ENCODE measurements around the gene B3GLCT. TPM values are rescaled to one million over a fixed set of nuclear protein-coding genes. Genes with fewer than 3 reads are reported as not detected.

The B3GLCT gene
- total RNA-seq (2013; cell fraction: nucleolus; rRNA removed) = 0.19 and 0.27 TPM in 2 replicates
- total RNA-seq (2014; rRNA removed) = 0.22 and 0.23 TPM in 2 replicates
- 0.28 and 0.31 TPM in 2 replicates for total RNA-seq (2014; rRNA removed; fragmentation: Illumina TruSeq; extraction: Trizol)
- 0.27 and 0.28 TPM in 2 replicates for total RNA-seq (2021)
- polyA plus RNA-seq (2011; ENCODE audit: low read depth) = 0.18 TPM
- polyA plus RNA-seq (2011; rRNA removed) = 0.34 and 0.35 TPM in 2 replicates
- 0.18 TPM in 2 replicates for polyA plus RNA-seq (2011; cell fraction: cytosol; rRNA removed)
- polyA plus RNA-seq (2011; cell fraction: nucleus; rRNA removed) = 0.15 and 0.16 TPM in 2 replicates
- polyA plus RNA-seq (2012) = 0.23 and 0.25 TPM in 2 replicates
- polyA plus RNA-seq (2014; fragmentation: Illumina TruSeq; extraction: Trizol) = 0.14 and 0.22 TPM in 2 replicates
- polyA plus RNA-seq (2014; fragmentation: Nextera tagmentation; extraction: Ambion mirVana) = under 1 TPM; 0.07 to 0.10 TPM
- 0.18 TPM in 2 replicates for polyA plus RNA-seq (2014; rRNA removed)
- polyA plus RNA-seq (2016; fragmentation: Nextera tagmentation; extraction: Ambion mirVana) = under 1 TPM; 0.66 to 0.89 TPM
- polyA minus RNA-seq (2011; rRNA and poly(A)+ RNA removed) = 0.57 and 0.59 TPM in 2 replicates
- 0.31 TPM in 1 of 2 replicates, not detected in the other for polyA minus RNA-seq (2011; cell fraction: cytosol; rRNA and poly(A)+ RNA removed)
- polyA minus RNA-seq (2011; cell fraction: nucleus; rRNA and poly(A)+ RNA removed) = 0.12 and 0.67 TPM in 2 replicates
- percentile 35 among the genes with signal in this experiment for Bru-seq, nascent RNA
- percentile 31 among the genes with signal in this experiment for BruChase-seq, experiment 1, labeled RNA remaining after a 6-hour chase
- percentile 32 among the genes with signal in this experiment for BruChase-seq, experiment 2, labeled RNA remaining after a 2-hour chase
- long read RNA-seq, experiment 1, partial matches to known transcripts = 0 of 1 reads
- long read RNA-seq, experiment 1, other reads (novel, unspliced or antisense) = 1 of 1 reads
- long read RNA-seq, experiment 2, full-length matches to known transcripts = 3 of 5 reads
- long read RNA-seq, experiment 2, partial matches to known transcripts = 0 of 5 reads
- long read RNA-seq, experiment 2, other reads (novel, unspliced or antisense) = 2 of 5 reads

- H4K20me1 ChIP-seq (ENCODE audit: control insufficient read depth, insufficient read depth) = no peaks in the 10 kb centered on the region
- H3K4me2 ChIP-seq (ENCODE audit: control insufficient read depth, insufficient read depth) = peak within 1 kb of the TSS; percentile 66
- peaks cover 0 to 4% of the 10 kb centered on the region in 2 experiments; a peak in 2 of 4 replicates for H3K27me3 ChIP-seq (replicated peaks in 1 of 2; ENCODE audit: control insufficient read depth in 2 of 2, insufficient read depth in 2 of 2, low read length in 1 of 2)
- SMC1A ChIA-PET (ENCODE audit: uncharacterized antibody, unreplicated experiment) = interaction anchor here (0.8 to 1.3 kb wide), 4 partner anchors 20 to 64 kb away, joined by 3 to 4 read pairs (median 4); no protein-coding TSS in a partner anchor
- H3K79me2 ChIP-seq (ENCODE audit: control insufficient read depth, insufficient read depth, low read length) = no peaks in the 10 kb centered on the region
- peak within 1 kb of the TSS; percentile 83 for H3K4me3 ChIP-seq
- in situ Hi-C loops (cut with MboI) = no loop called here
- H3K27ac ChIP-seq (ENCODE audit: control insufficient read depth, insufficient read depth) = peak within 1 kb of the TSS; percentile 31
- RAD21 ChIA-PET (ENCODE audit: unreplicated experiment) = interaction anchor here (1.1 kb wide), 1 partner anchor 42 kb away, joined by 3 read pairs; no protein-coding TSS in a partner anchor
- CTCF ChIA-PET = interaction anchor here (0.8 to 1.5 kb wide), 5 partner anchors 19 to 617 kb away, joined by 3 to 5 read pairs (median 4); no protein-coding TSS in a partner anchor
- FAIRE-seq (no peak), ATAC-seq (peak; percentile 92), DNase-seq (ENCODE audit: low read depth, low spot score) (no peak)
- peak within 1 kb of the TSS; percentile 60 for H3K9ac ChIP-seq (ENCODE audit: control insufficient read depth, insufficient read depth, low read length)
- H3K4me1 ChIP-seq (ENCODE audit: control insufficient read depth, insufficient read depth, low read length) = peaks cover 6% of the 10 kb centered on the region
- no peaks in the 10 kb centered on the region for H3K9me3 ChIP-seq (replicated peaks; ENCODE audit: control insufficient read depth, insufficient read depth, low read length)
- H3K36me3 ChIP-seq (ENCODE audit: control insufficient read depth in 2 of 2, insufficient read depth in 2 of 2, low read length in 1 of 2) = no peaks in the 10 kb centered on the region
- H2AFZ ChIP-seq (ENCODE audit: control insufficient read depth, low read depth, low read length) = peak within 1 kb of the TSS; percentile 87
- intact Hi-C loops (cut with micrococcal nuclease; ENCODE audit: unreplicated experiment) = no loop called here
- POLR2A ChIA-PET = no interaction called here
- under 1% methylated on average over 110 of the region's 126 CpGs for WGBS (ENCODE audit: insufficient coverage, insufficient replicate concordance, low lambda C conversion rate, missing lambda C conversion rate)
- BruUV-seq (replicated peaks) = no TSS peak
- TF ChIP-seq HCFC1 (IDR thresholded peaks at IDR 0.05; ENCODE audit: low read length) (peak; percentile 11; the same call in 1 of the 2 replicates), EP300 (IDR thresholded peaks at IDR 0.05; ENCODE audit: borderline replicate concordance in 1 of 2, control insufficient read depth in 1 of 2, low read depth in 2 of 2, low read length in 2 of 2) (no peak), E2F4 (IDR thresholded peaks at IDR 0.05; ENCODE audit: low read depth, low read length) (no peak), GABPA (IDR thresholded peaks at IDR 0.05; ENCODE audit: low read depth) (no peak), ZNF207 (IDR thresholded peaks at IDR 0.05; ENCODE audit: borderline replicate concordance) (peak; percentile 69; the same call in 1 of the 2 replicates), NFYB (IDR thresholded peaks at IDR 0.05; ENCODE audit: insufficient read depth, low read depth, low read length) (no peak), CBX5 (IDR thresholded peaks at IDR 0.05; ENCODE audit: low read depth) (peak; percentile 32; the same call in 1 of the 2 replicates), ZNF274 (IDR thresholded peaks at IDR 0.05; ENCODE audit: insufficient read depth, insufficient read length) (no peak), CREM (IDR thresholded peaks at IDR 0.05; ENCODE audit: low read depth) (no peak; the same call in 1 of the 2 replicates), TCF12 (IDR thresholded peaks at IDR 0.05; ENCODE audit: low read depth, low read length) (peak; percentile 37; the same call in 1 of the 2 replicates), IRF4 (IDR thresholded peaks at IDR 0.05; ENCODE audit: low read depth, low read length) (no peak), PRDM15 (CRISPR knock-in tag; IDR thresholded peaks at IDR 0.05) (no peak), POLR2AphosphoS5 (IDR thresholded peaks at IDR 0.05; ENCODE audit: low read length) (no peak), IKZF1 (conservative IDR thresholded peaks at IDR 0.05) (peak; percentile 95)
Measured at GRCh38 chr13:31199849-31200636, at the start of gene B3GLCT. Gene B3GLCT (plus strand): TSS chr13:31199975. CDS start chr13:31200085, 110 bp downstream.
